Gastrocnemius medialis (tissue), 4 donors: ENCODE results near the gene CACNA2D2.

Experiments
- POLR2A ChIP-seq, 2 donors: fragments of 450-650 bp; IDR thresholded peaks; one replicate each; pipeline ENCODE4 v1.6.1; 2017; ENCODE audit warnings: antibody characterized with exemption in 2 of 2, mild to moderate bottlenecking in 2 of 2, moderate library complexity in 2 of 2
- TF ChIP-seq, protein P1 (sequence below), 5 experiments: fragments of 450-650 bp in 3 of 5; fragments of 200-600 bp in 2 of 5; sonication (generic) in 2 of 5; IDR thresholded peaks in 4 of 5; conservative IDR thresholded peaks in 1 of 5; 1 replicate in 4 of 5; 2 replicates in 1 of 5; pipeline ENCODE4 v1.5.1; 2016 to 2019; ENCODE audit warnings: antibody characterized with exemption in 5 of 5, mild to moderate bottlenecking in 3 of 5, moderate library complexity in 3 of 5

DNA sequence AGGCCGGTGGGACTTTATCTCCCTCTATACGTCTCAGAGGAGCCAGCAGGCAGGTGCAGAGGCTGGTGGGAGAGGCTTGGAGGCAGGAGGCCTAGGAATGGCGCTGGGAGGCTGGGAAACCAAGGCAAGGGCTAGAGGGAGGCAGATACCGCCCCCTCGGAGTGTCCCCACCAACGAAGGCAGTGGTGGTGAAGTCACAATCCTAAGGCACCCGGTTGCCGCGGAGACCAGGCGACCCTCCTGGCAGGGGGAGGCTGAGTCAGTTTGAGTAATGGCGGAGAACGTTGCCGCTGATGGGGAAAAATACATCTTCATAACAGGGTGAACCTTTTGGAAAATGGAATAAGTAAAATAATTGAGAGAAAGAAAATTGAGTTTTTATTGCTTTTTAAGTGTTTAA is 29.9 kb upstream of the CACNA2D2 start:
- TF ChIP-seq, protein P1, sequence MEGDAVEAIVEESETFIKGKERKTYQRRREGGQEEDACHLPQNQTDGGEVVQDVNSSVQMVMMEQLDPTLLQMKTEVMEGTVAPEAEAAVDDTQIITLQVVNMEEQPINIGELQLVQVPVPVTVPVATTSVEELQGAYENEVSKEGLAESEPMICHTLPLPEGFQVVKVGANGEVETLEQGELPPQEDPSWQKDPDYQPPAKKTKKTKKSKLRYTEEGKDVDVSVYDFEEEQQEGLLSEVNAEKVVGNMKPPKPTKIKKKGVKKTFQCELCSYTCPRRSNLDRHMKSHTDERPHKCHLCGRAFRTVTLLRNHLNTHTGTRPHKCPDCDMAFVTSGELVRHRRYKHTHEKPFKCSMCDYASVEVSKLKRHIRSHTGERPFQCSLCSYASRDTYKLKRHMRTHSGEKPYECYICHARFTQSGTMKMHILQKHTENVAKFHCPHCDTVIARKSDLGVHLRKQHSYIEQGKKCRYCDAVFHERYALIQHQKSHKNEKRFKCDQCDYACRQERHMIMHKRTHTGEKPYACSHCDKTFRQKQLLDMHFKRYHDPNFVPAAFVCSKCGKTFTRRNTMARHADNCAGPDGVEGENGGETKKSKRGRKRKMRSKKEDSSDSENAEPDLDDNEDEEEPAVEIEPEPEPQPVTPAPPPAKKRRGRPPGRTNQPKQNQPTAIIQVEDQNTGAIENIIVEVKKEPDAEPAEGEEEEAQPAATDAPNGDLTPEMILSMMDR (IDR thresholded peaks at IDR 0.05 in 4 of 5, conservative IDR thresholded peaks at IDR 0.05 in 1 of 5) = no peak
- no peak for TF ChIP-seq POLR2A (IDR thresholded peaks at IDR 0.05)
